Effector memory CD4-positive, alpha-beta T cell (primary cell): ENCODE data around the gene NSMF.

Source experiments
- DNase-seq, 3 donors: peaks; one replicate each; pipeline ENCODE4 v3.0.0-alpha.2; 2020
- H3K27ac ChIP-seq: 2 replicates; pipeline ENCODE4 v1.7.0; 2013; ENCODE audit warnings: mild to moderate bottlenecking, low read length, moderate library complexity; ENCODE audit not compliant: insufficient read depth, poor library complexity, severe bottlenecking
- H3K27me3 ChIP-seq: replicated peaks from 2 replicates; pipeline ENCODE4 v1.7.0; 2013; ENCODE audit warnings: mild to moderate bottlenecking, low read length; ENCODE audit not compliant: insufficient read depth, control insufficient read depth, poor library complexity, severe bottlenecking
- H3K36me3 ChIP-seq: 2 replicates; pipeline ENCODE4 v1.7.0; 2013; ENCODE audit warnings: mild to moderate bottlenecking, low read length, moderate library complexity; ENCODE audit not compliant: control insufficient read depth, insufficient read depth
- H3K4me1 ChIP-seq: 2 replicates; pipeline ENCODE4 v1.7.0; 2013; ENCODE audit warnings: low read length, mild to moderate bottlenecking; ENCODE audit not compliant: control insufficient read depth, insufficient read depth, poor library complexity, severe bottlenecking
- H3K4me3 ChIP-seq: 2 replicates; pipeline ENCODE4 v1.7.0; 2013; ENCODE audit warnings: low read length, low read depth, mild to moderate bottlenecking; ENCODE audit not compliant: insufficient read depth, poor library complexity, severe bottlenecking
- H3K9me3 ChIP-seq: 2 replicates; pipeline ENCODE4 v1.7.0; 2013; ENCODE audit warnings: mild to moderate bottlenecking, low read length, moderate library complexity; ENCODE audit not compliant: control insufficient read depth

NSMF gene

DNA sequence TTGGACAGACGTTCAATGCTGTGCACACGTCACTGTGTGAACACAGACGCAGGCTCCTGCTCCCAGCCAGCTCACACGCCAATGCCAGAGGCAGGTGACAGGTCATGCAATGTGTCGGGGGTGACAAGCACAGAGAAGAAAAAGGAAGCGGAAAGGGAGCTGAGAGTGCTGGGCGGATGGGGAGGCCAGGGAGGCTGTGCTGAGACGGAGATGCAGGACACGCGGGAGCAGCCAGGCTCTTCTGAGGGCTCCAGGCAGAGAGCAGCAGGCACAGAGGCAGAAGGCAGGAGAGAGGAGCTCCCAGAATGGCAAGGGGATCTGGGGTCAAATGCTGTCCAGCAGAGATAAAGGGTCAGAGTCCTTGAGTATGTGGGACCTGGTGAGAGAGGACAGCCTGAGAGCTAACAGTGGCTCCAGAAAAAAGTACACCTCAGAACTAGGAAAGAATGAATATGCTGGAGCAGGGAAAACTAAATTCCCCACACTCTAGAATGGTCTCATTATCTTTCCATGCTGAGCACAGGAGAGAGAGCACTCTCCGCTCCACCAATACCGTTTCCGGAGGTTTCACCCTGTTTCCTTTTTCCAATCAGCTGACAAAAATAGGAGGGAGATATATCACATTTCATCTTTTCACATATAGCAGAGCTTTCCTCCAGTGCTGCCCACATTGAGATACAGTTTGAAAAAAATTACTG, 32.8 kb upstream of the NSMF start:
- DNase-seq: no peak
- no peaks in the 10 kb centered on the region for H3K27me3 ChIP-seq
- H3K4me3 ChIP-seq: no peak overlapping the region
- H3K4me1 ChIP-seq: no peaks in the 10 kb centered on the region
- H3K9me3 ChIP-seq: no peaks in the 10 kb centered on the region
- no peak overlapping the region for H3K27ac ChIP-seq
- no peaks in the 10 kb centered on the region for H3K36me3 ChIP-seq

DNA sequence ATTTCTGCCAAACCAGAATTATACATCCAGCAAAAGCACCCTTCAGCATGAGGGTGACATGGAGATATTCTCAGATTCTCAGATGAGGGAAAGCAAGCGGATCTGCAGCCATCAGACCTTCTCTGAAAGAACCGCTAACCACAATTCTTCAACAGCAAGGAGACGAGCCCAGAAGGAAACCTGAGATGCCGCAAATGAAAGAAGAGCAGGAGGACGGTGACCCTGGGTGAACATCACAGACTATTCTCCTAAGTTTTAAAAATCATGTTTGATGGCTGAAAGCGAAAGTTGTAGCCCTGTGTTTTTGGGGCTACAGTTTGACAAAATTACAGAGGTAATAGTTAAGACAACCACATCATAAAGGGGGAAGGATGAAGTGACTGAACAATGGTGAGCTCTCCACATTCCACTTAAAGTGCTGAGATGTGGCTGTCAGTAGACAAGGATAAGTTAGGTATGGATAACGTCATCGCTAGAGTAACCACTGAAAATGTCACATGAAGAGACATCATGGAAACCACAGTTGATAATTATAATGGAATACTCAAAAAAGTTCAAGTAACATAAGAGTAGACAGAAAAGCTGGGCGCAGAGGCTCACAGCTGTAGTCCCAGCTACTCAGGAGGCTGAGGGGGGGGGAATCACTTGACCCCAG, 31.5 kb upstream of the NSMF start:
- no peak for DNase-seq
- Histone ChIP-seq H3K27me3 (no peaks in the 10 kb centered on the region), H3K27ac (no peak overlapping the region), H3K36me3 (no peaks in the 10 kb centered on the region), H3K4me1 (no peaks in the 10 kb centered on the region), H3K4me3 (no peak overlapping the region), H3K9me3 (no peaks in the 10 kb centered on the region)

DNA sequence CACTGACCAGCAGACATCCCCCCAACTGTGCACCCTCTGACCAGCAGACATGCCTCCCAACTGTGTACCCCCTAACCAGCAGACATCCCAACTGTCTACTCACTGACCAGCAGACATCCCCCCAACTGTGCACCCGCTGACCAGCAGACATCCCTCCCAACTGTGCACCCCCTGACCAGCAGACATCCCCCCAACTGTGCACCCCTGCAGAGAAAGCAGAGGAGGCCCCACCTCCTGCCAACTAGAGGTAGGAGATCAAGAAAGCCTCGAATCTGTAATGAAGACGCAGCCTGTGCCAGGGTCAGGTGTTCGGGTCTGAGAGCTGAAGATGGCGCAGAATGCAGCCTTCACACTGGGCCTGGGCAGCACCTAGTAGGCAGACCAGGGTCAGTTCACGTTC, 29.8 kb upstream of the NSMF start:
- Histone ChIP-seq H3K9me3 (no peaks in the 10 kb centered on the region), H3K27me3 (no peaks in the 10 kb centered on the region), H3K4me1 (no peaks in the 10 kb centered on the region), H3K27ac (no peak overlapping the region), H3K4me3 (no peak overlapping the region), H3K36me3 (no peaks in the 10 kb centered on the region)
- DNase-seq: no peak

GRCh38 chr9:137488327-137488653, 29.2 kb upstream of the NSMF start:
- H3K27me3 ChIP-seq: no peaks in the 10 kb centered on the region
- no peak overlapping the region for H3K27ac ChIP-seq
- no peak for DNase-seq
- no peaks in the 10 kb centered on the region for H3K4me1 ChIP-seq
- H3K4me3 ChIP-seq: no peak overlapping the region
- H3K36me3 ChIP-seq: no peaks in the 10 kb centered on the region
- no peaks in the 10 kb centered on the region for H3K9me3 ChIP-seq

- no peak overlapping the region for H3K27ac ChIP-seq
- no peak for DNase-seq
- no peak overlapping the region for H3K4me3 ChIP-seq
- no peaks in the 10 kb centered on the region for H3K9me3 ChIP-seq
- no peaks in the 10 kb centered on the region for H3K36me3 ChIP-seq
- no peaks in the 10 kb centered on the region for H3K4me1 ChIP-seq
- no peaks in the 10 kb centered on the region for H3K27me3 ChIP-seq
Observed at GRCh38 chr9:137487454-137488326, 28.6 kb upstream of the NSMF start.

DNA sequence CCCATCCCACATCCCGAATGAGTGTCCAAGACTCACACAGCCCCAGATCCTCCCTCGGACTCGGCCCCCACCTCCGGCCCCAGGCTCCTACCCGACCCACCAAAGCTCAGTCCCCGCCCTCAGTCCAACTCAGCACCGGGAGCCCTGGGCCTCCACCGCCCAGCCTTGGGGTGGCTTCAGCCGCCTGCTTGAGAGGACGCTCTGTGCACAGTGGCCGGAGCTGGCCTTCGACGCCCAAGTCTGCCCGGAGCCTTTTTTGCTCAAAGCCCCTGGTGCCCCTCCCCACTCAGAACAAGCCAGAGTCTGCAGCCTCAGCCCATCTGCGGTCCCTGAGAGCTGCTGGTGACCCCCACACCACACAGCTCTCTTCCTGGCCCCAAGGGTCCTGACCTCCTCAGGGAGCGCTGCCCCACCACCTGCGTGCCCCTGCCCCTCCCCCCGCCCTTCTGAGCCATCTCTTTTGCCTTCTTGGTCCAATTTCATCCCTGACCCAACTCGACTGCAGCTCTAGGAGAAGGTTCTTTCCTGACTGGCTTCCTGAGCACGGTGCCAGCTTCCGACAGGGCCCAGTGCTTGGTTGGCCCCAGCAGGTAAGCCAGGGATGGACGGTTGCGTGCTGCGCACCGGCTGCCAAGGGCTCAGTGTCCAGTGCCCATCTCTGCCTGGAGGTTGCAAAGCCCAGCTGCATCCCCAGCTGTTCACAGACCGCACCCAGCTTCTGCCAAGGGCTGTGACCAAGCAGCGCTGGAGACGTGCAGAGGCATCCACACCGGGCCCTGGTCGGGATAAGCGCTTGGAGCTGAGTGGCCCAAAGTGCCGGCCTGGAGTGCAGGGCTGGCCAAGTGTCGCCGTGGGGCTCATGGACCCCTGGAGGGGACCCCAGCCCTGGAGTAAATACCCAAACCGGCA, 27.7 kb upstream of the NSMF start:
- H3K27me3 ChIP-seq: no peaks in the 10 kb centered on the region
- H3K4me3 ChIP-seq: no peak overlapping the region
- H3K9me3 ChIP-seq: no peaks in the 10 kb centered on the region
- H3K27ac ChIP-seq: no peak overlapping the region
- H3K36me3 ChIP-seq: no peaks in the 10 kb centered on the region
- H3K4me1 ChIP-seq: no peaks in the 10 kb centered on the region
- no peak for DNase-seq

DNA sequence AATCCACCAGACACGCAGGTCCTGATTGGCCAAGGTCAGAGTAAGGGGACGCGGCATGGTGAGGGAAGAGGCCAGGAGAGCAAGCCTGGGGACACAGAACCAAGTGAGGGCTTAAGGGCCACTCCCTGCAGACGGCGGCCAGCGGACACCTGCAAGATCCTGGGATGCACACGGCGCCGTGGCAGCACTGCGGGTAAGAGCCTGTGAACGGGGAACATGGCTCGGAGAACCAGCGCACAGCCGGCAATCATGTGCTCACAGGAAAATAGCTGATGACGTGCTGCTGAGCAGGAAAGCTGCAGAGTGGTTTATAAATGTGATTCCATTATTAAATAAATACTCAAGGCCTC, 27.0 kb upstream of the NSMF start:
- H3K4me1 ChIP-seq: no peaks in the 10 kb centered on the region

GRCh38 chr9:137485343-137486140, 26.4 kb upstream of the NSMF start:
- Histone ChIP-seq H3K4me1 (no peaks in the 10 kb centered on the region), H3K9me3 (no peaks in the 10 kb centered on the region), H3K36me3 (no peaks in the 10 kb centered on the region), H3K27ac (no peak overlapping the region), H3K4me3 (no peak overlapping the region), H3K27me3 (no peaks in the 10 kb centered on the region)
- DNase-seq: no peak

More for the DNA sequence above, 27.0 kb upstream of the NSMF start:
- H3K9me3 ChIP-seq: no peaks in the 10 kb centered on the region
- no peak overlapping the region for H3K27ac ChIP-seq
- H3K27me3 ChIP-seq: no peaks in the 10 kb centered on the region
- DNase-seq: no peak
- no peak overlapping the region for H3K4me3 ChIP-seq
- no peaks in the 10 kb centered on the region for H3K36me3 ChIP-seq
